ENCODE data around the gene PCDHGB1.

DNA sequence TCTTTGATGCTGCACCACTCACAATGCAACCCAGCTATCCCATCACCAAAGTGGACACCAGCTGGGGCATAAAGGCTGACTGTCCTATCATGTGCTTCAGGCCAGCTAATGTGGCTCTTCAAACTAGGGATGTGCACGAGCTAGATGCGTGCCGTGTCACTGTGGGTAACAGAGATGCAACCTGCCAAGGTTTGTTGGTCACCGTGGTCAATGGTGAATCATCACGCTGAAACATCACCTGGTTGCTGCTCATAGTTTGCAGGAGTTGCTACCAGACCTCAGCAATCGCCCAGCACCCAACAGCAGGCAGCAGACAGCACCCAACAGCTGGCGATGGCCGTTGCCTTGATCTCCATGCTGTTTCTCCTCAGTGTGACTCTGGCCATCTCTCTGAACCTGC is 21.7 kb upstream of the PCDHGB1 start:
- TF ChIP-seq, protein P1, sequence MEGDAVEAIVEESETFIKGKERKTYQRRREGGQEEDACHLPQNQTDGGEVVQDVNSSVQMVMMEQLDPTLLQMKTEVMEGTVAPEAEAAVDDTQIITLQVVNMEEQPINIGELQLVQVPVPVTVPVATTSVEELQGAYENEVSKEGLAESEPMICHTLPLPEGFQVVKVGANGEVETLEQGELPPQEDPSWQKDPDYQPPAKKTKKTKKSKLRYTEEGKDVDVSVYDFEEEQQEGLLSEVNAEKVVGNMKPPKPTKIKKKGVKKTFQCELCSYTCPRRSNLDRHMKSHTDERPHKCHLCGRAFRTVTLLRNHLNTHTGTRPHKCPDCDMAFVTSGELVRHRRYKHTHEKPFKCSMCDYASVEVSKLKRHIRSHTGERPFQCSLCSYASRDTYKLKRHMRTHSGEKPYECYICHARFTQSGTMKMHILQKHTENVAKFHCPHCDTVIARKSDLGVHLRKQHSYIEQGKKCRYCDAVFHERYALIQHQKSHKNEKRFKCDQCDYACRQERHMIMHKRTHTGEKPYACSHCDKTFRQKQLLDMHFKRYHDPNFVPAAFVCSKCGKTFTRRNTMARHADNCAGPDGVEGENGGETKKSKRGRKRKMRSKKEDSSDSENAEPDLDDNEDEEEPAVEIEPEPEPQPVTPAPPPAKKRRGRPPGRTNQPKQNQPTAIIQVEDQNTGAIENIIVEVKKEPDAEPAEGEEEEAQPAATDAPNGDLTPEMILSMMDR (IDR thresholded peaks at IDR 0.05), result no peak
- no peak for TF ChIP-seq ZFX (IDR thresholded peaks at IDR 0.05; ENCODE audit: borderline replicate concordance)
